Ovary (tissue), 3 donors: ENCODE measurements around the gene ZNF689.

Experiments used
- POLR2A ChIP-seq: fragments of 450-650 bp; IDR thresholded peaks from one replicate; pipeline ENCODE4 v1.6.1; 2017; ENCODE audit warnings: antibody characterized with exemption, mild to moderate bottlenecking, moderate library complexity
- TF ChIP-seq, protein P1 (sequence below), 3 donors: fragments of 450-650 bp in 2 of 3; fragments of 200-600 bp in 1 of 3; IDR thresholded peaks; one replicate each; pipeline versions ENCODE4 v1.5.1 to v1.8.0; 2016 to 2022; ENCODE audit warnings: antibody characterized with exemption in 3 of 3, mild to moderate bottlenecking in 1 of 3
- donor health status: DM: no; HTN: no; CAD: no.

DNA sequence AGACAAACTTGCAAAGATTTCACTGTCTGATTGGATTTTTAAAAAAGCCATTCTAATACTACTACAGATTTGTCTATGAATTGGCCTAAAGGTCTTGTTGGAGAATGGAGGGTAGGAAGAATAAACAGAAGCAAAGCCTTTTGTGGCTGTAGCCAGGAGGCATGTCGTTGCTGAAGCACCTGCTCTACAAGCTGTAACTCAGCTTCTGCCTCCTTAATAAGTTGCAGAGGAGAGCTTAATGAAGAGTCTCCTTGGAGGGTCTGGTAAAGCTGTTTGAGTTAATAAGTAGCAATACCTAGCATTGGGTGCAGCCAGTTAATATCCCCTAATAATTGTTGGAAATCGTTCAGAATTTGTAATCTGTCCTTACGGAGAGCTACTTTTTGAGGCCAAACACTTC lies 10.0 kb upstream of the ZNF689 start:
- TF ChIP-seq, protein P1, sequence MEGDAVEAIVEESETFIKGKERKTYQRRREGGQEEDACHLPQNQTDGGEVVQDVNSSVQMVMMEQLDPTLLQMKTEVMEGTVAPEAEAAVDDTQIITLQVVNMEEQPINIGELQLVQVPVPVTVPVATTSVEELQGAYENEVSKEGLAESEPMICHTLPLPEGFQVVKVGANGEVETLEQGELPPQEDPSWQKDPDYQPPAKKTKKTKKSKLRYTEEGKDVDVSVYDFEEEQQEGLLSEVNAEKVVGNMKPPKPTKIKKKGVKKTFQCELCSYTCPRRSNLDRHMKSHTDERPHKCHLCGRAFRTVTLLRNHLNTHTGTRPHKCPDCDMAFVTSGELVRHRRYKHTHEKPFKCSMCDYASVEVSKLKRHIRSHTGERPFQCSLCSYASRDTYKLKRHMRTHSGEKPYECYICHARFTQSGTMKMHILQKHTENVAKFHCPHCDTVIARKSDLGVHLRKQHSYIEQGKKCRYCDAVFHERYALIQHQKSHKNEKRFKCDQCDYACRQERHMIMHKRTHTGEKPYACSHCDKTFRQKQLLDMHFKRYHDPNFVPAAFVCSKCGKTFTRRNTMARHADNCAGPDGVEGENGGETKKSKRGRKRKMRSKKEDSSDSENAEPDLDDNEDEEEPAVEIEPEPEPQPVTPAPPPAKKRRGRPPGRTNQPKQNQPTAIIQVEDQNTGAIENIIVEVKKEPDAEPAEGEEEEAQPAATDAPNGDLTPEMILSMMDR (IDR thresholded peaks at IDR 0.05) = no peak
- no peak for TF ChIP-seq POLR2A
